Fibroblast of mammary gland (primary cell): Measurements from ENCODE around the gene RIMKLB.

Source experiments
- DNase-seq: peaks from one replicate; pipeline ENCODE4 v3.0.0-alpha.2; 2010; ENCODE audit warnings: low read depth
- H3K4me3 ChIP-seq: 2 replicates; pipeline ENCODE4 v1.5.1; 2011; ENCODE audit warnings: low read depth, mild to moderate bottlenecking, low read length, moderate library complexity; ENCODE audit not compliant: control insufficient read depth
- TF ChIP-seq, protein P1 (sequence below): conservative IDR thresholded peaks from 2 replicates; pipeline ENCODE4 v1.5.1; 2011; ENCODE audit warnings: low read depth, low read length, inconsistent platforms; ENCODE audit not compliant: control insufficient read depth, insufficient read depth

RIMKLB gene

GRCh38 chr12:8829621-8830020 is 131.8 kb downstream of the RIMKLB start:
- no peak overlapping the region for H3K4me3 ChIP-seq
- TF ChIP-seq, protein P1, sequence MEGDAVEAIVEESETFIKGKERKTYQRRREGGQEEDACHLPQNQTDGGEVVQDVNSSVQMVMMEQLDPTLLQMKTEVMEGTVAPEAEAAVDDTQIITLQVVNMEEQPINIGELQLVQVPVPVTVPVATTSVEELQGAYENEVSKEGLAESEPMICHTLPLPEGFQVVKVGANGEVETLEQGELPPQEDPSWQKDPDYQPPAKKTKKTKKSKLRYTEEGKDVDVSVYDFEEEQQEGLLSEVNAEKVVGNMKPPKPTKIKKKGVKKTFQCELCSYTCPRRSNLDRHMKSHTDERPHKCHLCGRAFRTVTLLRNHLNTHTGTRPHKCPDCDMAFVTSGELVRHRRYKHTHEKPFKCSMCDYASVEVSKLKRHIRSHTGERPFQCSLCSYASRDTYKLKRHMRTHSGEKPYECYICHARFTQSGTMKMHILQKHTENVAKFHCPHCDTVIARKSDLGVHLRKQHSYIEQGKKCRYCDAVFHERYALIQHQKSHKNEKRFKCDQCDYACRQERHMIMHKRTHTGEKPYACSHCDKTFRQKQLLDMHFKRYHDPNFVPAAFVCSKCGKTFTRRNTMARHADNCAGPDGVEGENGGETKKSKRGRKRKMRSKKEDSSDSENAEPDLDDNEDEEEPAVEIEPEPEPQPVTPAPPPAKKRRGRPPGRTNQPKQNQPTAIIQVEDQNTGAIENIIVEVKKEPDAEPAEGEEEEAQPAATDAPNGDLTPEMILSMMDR = no peak
- no peak for DNase-seq

DNA sequence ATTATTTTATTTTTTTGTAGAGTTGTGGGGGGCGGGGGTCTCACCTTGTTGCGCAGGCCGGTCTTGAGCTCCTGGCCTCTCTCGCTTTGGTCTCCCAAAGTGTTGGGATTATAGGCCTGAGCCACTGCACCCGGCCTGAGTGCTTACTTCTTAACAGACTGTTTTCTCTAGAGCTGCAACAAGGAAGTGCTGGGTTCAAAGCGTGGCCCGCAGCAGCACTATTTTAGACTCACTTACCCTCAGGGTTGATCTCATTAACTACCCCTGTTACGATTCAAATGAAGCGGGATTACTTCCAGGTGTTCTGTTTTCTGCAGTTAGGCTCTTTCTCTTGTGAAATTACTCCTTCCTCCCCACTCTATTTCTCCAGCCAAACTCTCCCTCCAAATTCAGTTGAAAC is 133.3 kb downstream of the RIMKLB start:
- H3K4me3 ChIP-seq = no peak overlapping the region
- no peak for DNase-seq
- TF ChIP-seq, protein P1 = no peak

- H3K4me3 ChIP-seq = no peak overlapping the region
- TF ChIP-seq, protein P1 = no peak
- no peak for DNase-seq
Observed at GRCh38 chr12:8832500-8832899, 134.7 kb downstream of the RIMKLB start.
